Activated effector memory CD4-positive, alpha-beta T cell treated with Interleukin-2 at 50 U/mL for 16 hours (primary cell): ENCODE results near the gene SHC1.

Experiments
- DNase-seq: peaks from one replicate; pipeline ENCODE4 v3.0.0-alpha.2; 2020

The SHC1 gene

GRCh38 chr1:154971341-154971998 is 923 bp upstream of the SHC1 start:
- no peak for DNase-seq

GRCh38 chr1:154969860-154970452 is 591 bp downstream of the SHC1 start:
- no peak for DNase-seq

GRCh38 chr1:154969246-154969645 is 1.3 kb downstream of the SHC1 start:
- no peak for DNase-seq

GRCh38 chr1:154968731-154969130 is 1.8 kb downstream of the SHC1 start:
- no peak for DNase-seq

- DNase-seq, result no peak
These were observed 3.1 kb downstream of the SHC1 start for GRCh38 chr1:154967331-154967950.

GRCh38 chr1:154966111-154966510 is 4.4 kb downstream of the SHC1 start:
- no peak for DNase-seq

GRCh38 chr1:154964359-154964758 is 6.2 kb downstream of the SHC1 start:
- no peak for DNase-seq

- DNase-seq, result no peak
These were observed 6.9 kb downstream of the SHC1 start for GRCh38 chr1:154963643-154964042.

GRCh38 chr1:154962795-154963330 is 7.7 kb downstream of the SHC1 start:
- no peak for DNase-seq

GRCh38 chr1:154962156-154962749 is 8.3 kb downstream of the SHC1 start:
- no peak for DNase-seq

- peak; percentile 78 for DNase-seq
These were observed 9.1 kb downstream of the SHC1 start, which contains the start of gene PYGO2 for GRCh38 chr1:154961207-154962155. PYGO2 (minus strand) TSS chr1:154961782; CDS start chr1:154961576, 206 bp downstream.

GRCh38 chr1:154960446-154961136 is 10.0 kb downstream of the SHC1 start:
- DNase-seq, result no peak

GRCh38 chr1:154959426-154959780 is 11.1 kb downstream of the SHC1 start:
- DNase-seq, result no peak

- DNase-seq, result no peak
These were observed 11.7 kb downstream of the SHC1 start for GRCh38 chr1:154958681-154959425.

GRCh38 chr1:154958036-154958435 is 12.5 kb downstream of the SHC1 start:
- DNase-seq, result no peak

- no peak for DNase-seq
These were observed 13.4 kb downstream of the SHC1 start for GRCh38 chr1:154957091-154957657.

GRCh38 chr1:154956544-154956941 is 14.0 kb downstream of the SHC1 start:
- no peak for DNase-seq

GRCh38 chr1:154955718-154956543 is 14.6 kb downstream of the SHC1 start, which contains the start of gene PBXIP1:
PBXIP1 (minus strand) TSS chr1:154956099; CDS start chr1:154953721, 2,378 bp downstream.
- peak; percentile 77 for DNase-seq

GRCh38 chr1:154955039-154955717 is 15.4 kb downstream of the SHC1 start:
- peak; percentile 86 for DNase-seq
